ENCODE data around the gene ST3GAL3. TPM values are rescaled to one million over a fixed set of nuclear protein-coding genes. Genes with fewer than 3 reads are reported as not detected.

The ST3GAL3 gene
- total and polyA plus RNA-seq, 2 experiments from 2014 or later = 4.5 to 7.0 TPM

- H3K27me3 ChIP-seq (ENCODE audit: insufficient read depth) = no peaks in the 10 kb centered on the region
- ATAC-seq (no peak), DNase-seq (ENCODE audit: low spot score) (no peak)
- H4K20me1 ChIP-seq (replicated peaks; ENCODE audit: insufficient read depth) = no peaks in the 10 kb centered on the region
- H2AFZ ChIP-seq = no peak overlapping the region
- no peaks in the 10 kb centered on the region for H3K36me3 ChIP-seq (ENCODE audit: insufficient read depth)
- H3K79me2 ChIP-seq (replicated peaks; ENCODE audit: insufficient read depth) = no peaks in the 10 kb centered on the region
- no peak overlapping the region for H3K27ac Mint-ChIP-seq
- H3K36me3 Mint-ChIP-seq (ENCODE audit: low read depth) = no peaks in the 10 kb centered on the region; the same call in 2 of the 3 replicates
- peaks cover 9% of the 10 kb centered on the region; the same call in 1 of the 2 replicates for H3K4me1 ChIP-seq (ENCODE audit: insufficient read depth)
- no peak overlapping the region for H3K4me3 ChIP-seq
- no peaks in the 10 kb centered on the region for H3F3A ChIP-seq (replicated peaks; ENCODE audit: low read depth)
- peaks cover 12% of the 10 kb centered on the region for H3K4me1 Mint-ChIP-seq
- H3K9me3 Mint-ChIP-seq = no peaks in the 10 kb centered on the region
- H3K27ac ChIP-seq (ENCODE audit: low read depth) = no peak overlapping the region
- no peaks in the 10 kb centered on the region for H3K9me2 ChIP-seq (ENCODE audit: insufficient read depth)
- H3K4me2 ChIP-seq = no peak overlapping the region
- H3K4me3 Mint-ChIP-seq = no peak overlapping the region
- TF ChIP-seq POLR2AphosphoS5 (IDR thresholded peaks at IDR 0.05; ENCODE audit: low read depth) (no peak), REST (IDR thresholded peaks at IDR 0.05; ENCODE audit: unreplicated experiment) (no peak), NANOG (IDR thresholded peaks at IDR 0.05; ENCODE audit: borderline replicate concordance) (no peak), ZNF114 (CRISPR knock-in tag; IDR thresholded peaks at IDR 0.05) (no peak)
- peaks cover 12% of the 10 kb centered on the region for H3K27me3 Mint-ChIP-seq (ENCODE audit: insufficient read depth, low read depth, poor library complexity)
These were observed 154.0 kb downstream of the ST3GAL3 start for GRCh38 chr1:43861337-43861736.

- Histone ChIP-seq H3K27me3 (ENCODE audit: insufficient read depth) (no peaks in the 10 kb centered on the region), H4K20me1 (replicated peaks; ENCODE audit: insufficient read depth) (no peaks in the 10 kb centered on the region), H3K9me2 (ENCODE audit: insufficient read depth) (no peaks in the 10 kb centered on the region), H3K4me3 (no peak overlapping the region), H3K36me3 (ENCODE audit: insufficient read depth) (no peaks in the 10 kb centered on the region), H2AFZ (no peak overlapping the region), H3K27ac (ENCODE audit: low read depth) (no peak overlapping the region), H3K4me1 (ENCODE audit: insufficient read depth) (peaks cover 9% of the 10 kb centered on the region; the same call in 1 of the 2 replicates), H3K4me2 (no peak overlapping the region), H3K79me2 (replicated peaks; ENCODE audit: insufficient read depth) (no peaks in the 10 kb centered on the region), H3F3A (replicated peaks; ENCODE audit: low read depth) (no peaks in the 10 kb centered on the region)
- H3K9me3 Mint-ChIP-seq = no peaks in the 10 kb centered on the region
- H3K4me1 Mint-ChIP-seq = peaks cover 7% of the 10 kb centered on the region
- no peak for DNase-seq (ENCODE audit: low spot score)
- no peak overlapping the region for H3K27ac Mint-ChIP-seq
- ATAC-seq = no peak
- no peak overlapping the region for H3K4me3 Mint-ChIP-seq
- H3K27me3 Mint-ChIP-seq (ENCODE audit: insufficient read depth, low read depth, poor library complexity) = peaks cover 10% of the 10 kb centered on the region
- H3K36me3 Mint-ChIP-seq (ENCODE audit: low read depth) = no peaks in the 10 kb centered on the region; the same call in 2 of the 3 replicates
- TF ChIP-seq ZNF331 (CRISPR knock-in tag; IDR thresholded peaks at IDR 0.05; ENCODE audit: low read depth) = no peak
- TF ChIP-seq NANOG (IDR thresholded peaks at IDR 0.05; ENCODE audit: borderline replicate concordance) = no peak
- no peak for TF ChIP-seq REST (IDR thresholded peaks at IDR 0.05; ENCODE audit: unreplicated experiment)
- TF ChIP-seq CREB1 (CRISPR knock-in tag; IDR thresholded peaks at IDR 0.05; ENCODE audit: low read depth) = no peak
- TF ChIP-seq EZH2 (IDR thresholded peaks at IDR 0.05; ENCODE audit: low read depth, unreplicated experiment) = no peak
- no peak for TF ChIP-seq ZNF114 (CRISPR knock-in tag; IDR thresholded peaks at IDR 0.05)
- TF ChIP-seq CTCF (conservative IDR thresholded peaks at IDR 0.05; ENCODE audit: low read depth in 2 of 2) = no peak
These were observed 154.8 kb downstream of the ST3GAL3 start for GRCh38 chr1:43861988-43862735.

Measured in GM23338 (cell line).